B cell (primary cell): ENCODE data around the gene MRAS. TPM values are rescaled to one million over a fixed set of nuclear protein-coding genes. Genes with fewer than 3 reads are reported as not detected.

Experiments used
- ATAC-seq: fragments of 200-7000 bp; cut with Tn5 transposase; one replicate; pipeline ENCODE4 v1.10.0; 2021; ENCODE audit warnings: low read depth, mild to moderate bottlenecking, moderate number of reproducible peaks, moderate library complexity
- CTCF ChIA-PET: fragments of 350-600 bp; sonication (Branson Sonifier 250); formaldehyde crosslinking; loops from one replicate; lab custom pipeline; 2021; ENCODE audit warnings: antibody characterized with exemption, inconsistent platforms; lab: Charles Lee
- POLR2A ChIA-PET: fragments of 350-600 bp; sonication (Branson Sonifier 250); formaldehyde crosslinking; loops from one replicate; lab custom pipeline; 2021; ENCODE audit warnings: antibody characterized with exemption; lab: Charles Lee
- DNase-seq: peaks from one replicate; pipeline ENCODE4 v3.0.0; 2013
- H2AFZ ChIP-seq: 2 replicates; pipeline ENCODE4 v1.6.1; 2012; ENCODE audit warnings: mild to moderate bottlenecking, low read depth, low read length; ENCODE audit not compliant: insufficient read depth, poor library complexity, severe bottlenecking
- H3K27ac ChIP-seq, 2 donors: 1 replicate in 1 of 2; 2 replicates in 1 of 2; pipeline ENCODE4 v1.5.1; 2012 to 2013; ENCODE audit warnings: low read length in 2 of 2, mild to moderate bottlenecking in 2 of 2, moderate library complexity in 1 of 2
- H3K27me3 ChIP-seq, 4 experiments: fragments of 200-600 bp in 1 of 4; sonication (generic) in 1 of 4; replicated peaks in 1 of 4; 1 replicate in 2 of 4; 2 replicates in 2 of 4; pipeline versions ENCODE4 v1.6.1 to v1.7.0; 2013 to 2016; ENCODE audit warnings: low read length in 3 of 4, mild to moderate bottlenecking in 2 of 4, mixed read lengths in 1 of 4, moderate library complexity in 1 of 4; ENCODE audit not compliant: insufficient read depth in 4 of 4, control insufficient read depth in 3 of 4; ENCODE audit errors: control extremely low read depth in 1 of 4
- H3K36me3 ChIP-seq, 2 experiments: replicated peaks in 1 of 2; 1 replicate in 1 of 2; 2 replicates in 1 of 2; pipeline versions ENCODE4 v1.6.1 to v1.7.1; 2013; ENCODE audit warnings: low read length in 1 of 2; ENCODE audit not compliant: insufficient read depth in 2 of 2, control insufficient read depth in 1 of 2; ENCODE audit errors: control extremely low read depth in 1 of 2, extremely low read depth in 1 of 2
- H3K4me1 ChIP-seq, 2 donors: fragments of 200-600 bp in 1 of 2; sonication (generic) in 1 of 2; 1 replicate in 1 of 2; 2 replicates in 1 of 2; pipeline versions ENCODE4 v1.5.1 to v1.6.1; 2013 to 2017; ENCODE audit warnings: low read length in 2 of 2; ENCODE audit not compliant: control insufficient read depth in 2 of 2, insufficient read depth in 2 of 2
- H3K4me2 ChIP-seq: replicated peaks from 2 replicates; pipeline ENCODE3; 2012; ENCODE audit warnings: mild to moderate bottlenecking, low read depth, low read length; ENCODE audit not compliant: poor library complexity, severe bottlenecking
- H3K4me3 ChIP-seq, 5 experiments: fragments of 200-600 bp in 1 of 5; sonication (generic) in 1 of 5; 1 replicate in 3 of 5; 2 replicates in 2 of 5; pipeline versions ENCODE4 v1.5.1 to v1.7.0; 2011 to 2016; ENCODE audit warnings: low read length in 4 of 5, mild to moderate bottlenecking in 4 of 5, low read depth in 2 of 5, control low read depth in 1 of 5, moderate library complexity in 1 of 5; ENCODE audit not compliant: insufficient read depth in 1 of 5; ENCODE audit errors: control extremely low read depth in 1 of 5, extremely low read depth in 1 of 5
- H3K79me2 ChIP-seq: fragments of 200-600 bp; sonication (generic); one replicate; pipeline ENCODE4 v1.6.0; 2016; ENCODE audit warnings: low read length; ENCODE audit not compliant: control insufficient read depth, insufficient read depth
- H3K9ac ChIP-seq: fragments of 200-600 bp; sonication (generic); 2 replicates; pipeline ENCODE4 v1.6.1; 2017; ENCODE audit warnings: mild to moderate bottlenecking, low read length, moderate library complexity
- H3K9me3 ChIP-seq, 3 donors: one replicate each; pipeline versions ENCODE4 v1.6.1 to v1.7.1; 2013; ENCODE audit warnings: low read length in 2 of 3; ENCODE audit not compliant: control insufficient read depth in 2 of 3, insufficient read depth in 1 of 3; ENCODE audit errors: control extremely low read depth in 1 of 3
- H4K20me1 ChIP-seq: 2 replicates; pipeline ENCODE4 v1.6.0; 2012; ENCODE audit warnings: mild to moderate bottlenecking, low read length; ENCODE audit not compliant: insufficient read depth, control insufficient read depth, poor library complexity, severe bottlenecking
- H3K27ac Mint-ChIP-seq: one replicate; pipeline ENCODE4 v1.8.0; 2021; ENCODE audit warnings: mixed read lengths
- H3K27me3 Mint-ChIP-seq: one replicate; pipeline ENCODE4 v1.8.0; 2021; ENCODE audit warnings: mixed read lengths
- H3K4me1 Mint-ChIP-seq: one replicate; pipeline ENCODE4 v1.8.0; 2021; ENCODE audit warnings: mixed read lengths
- H3K4me3 Mint-ChIP-seq: one replicate; pipeline ENCODE4 v1.8.0; 2021; ENCODE audit warnings: mixed read lengths
- H3K9me3 Mint-ChIP-seq: one replicate; pipeline ENCODE4 v1.8.0; 2022; ENCODE audit warnings: mixed read lengths; ENCODE audit not compliant: insufficient read depth
- CTCF ChIP-seq: fragments of 200-600 bp; IDR thresholded peaks from one replicate; pipeline ENCODE4 v1.8.0; 2022; ENCODE audit warnings: antibody characterized with exemption, mild to moderate bottlenecking
- EZH2 ChIP-seq: IDR thresholded peaks from 2 replicates; pipeline ENCODE4 v1.6.1; 2012; ENCODE audit warnings: borderline replicate concordance, low read depth, mild to moderate bottlenecking, moderate library complexity, low read length; ENCODE audit not compliant: insufficient read depth, poor library complexity, severe bottlenecking
- WGBS: methylation state at CpG from one replicate; pipeline ENCODE4 v1.1.5; 2013; ENCODE audit warnings: missing lambda C conversion rate; ENCODE audit not compliant: insufficient coverage; 5-methylcytosine and 5-hydroxymethylcytosine counted together
- intact Hi-C: fragments of 100-400 bp; cut with micrococcal nuclease; formaldehyde crosslinking; loops from one replicate; pipeline ENCODE4 v1.10.0; 2022
- polyA plus RNA-seq: library from polyadenylated mRNA; depleted of rRNA; stranded (reverse); fragments of >200 nt; gene quantifications from 2 replicates; pipeline ENCODE4 v1.2.3, GENCODE V29; 2012
- total RNA-seq, 2 donors: library from RNA; stranded (reverse); fragments of 120-200 nt in 1 of 2; gene quantifications; 1 replicate in 1 of 2; 2 replicates in 1 of 2; pipeline versions ENCODE4 v1.2.3 to v1.2.4, GENCODE V29; 2013 to 2022

Gene MRAS
- total and polyA plus RNA-seq, 2 donors (not counting 1 experiment from before 2014, with no cell fraction given), result 0.03 to 0.22 TPM

GRCh38 chr3:138351916-138352550 is 3.7 kb downstream of the MRAS start:
- H2AFZ ChIP-seq, result no peak overlapping the region
- Mint-ChIP-seq H3K9me3 (peaks cover 2% of the 10 kb centered on the region), H3K27ac (no peak overlapping the region), H3K4me1 (peaks cover 11% of the 10 kb centered on the region), H3K27me3 (peaks cover 64% of the 10 kb centered on the region), H3K4me3 (no peak overlapping the region)
- ATAC-seq, result no peak
- H3K27ac ChIP-seq, result no peak overlapping the region
- no peak overlapping the region for H3K4me2 ChIP-seq
- H3K4me3 ChIP-seq, result no peak overlapping the region
- TF ChIP-seq EZH2 (no peak), CTCF (no peak)
- no peaks in the 10 kb centered on the region for H3K36me3 ChIP-seq
- H3K9ac ChIP-seq, result no peak overlapping the region
- WGBS, result 98% methylated on average over 5 of the region's 5 CpGs
- POLR2A ChIA-PET, result no interaction called here
- CTCF ChIA-PET, result no interaction called here
- H4K20me1 ChIP-seq, result no peaks in the 10 kb centered on the region
- no peak for DNase-seq
- H3K79me2 ChIP-seq, result no peaks in the 10 kb centered on the region
- peaks cover 0 to 3% (median 2%) of the 10 kb centered on the region in 3 donors for H3K9me3 ChIP-seq
- intact Hi-C loops, result no loop called here
- peaks cover 6 to 9% of the 10 kb centered on the region in 2 donors for H3K4me1 ChIP-seq
- peaks cover 0 to 45% (median 12%) of the 10 kb centered on the region in 4 experiments for H3K27me3 ChIP-seq

DNA sequence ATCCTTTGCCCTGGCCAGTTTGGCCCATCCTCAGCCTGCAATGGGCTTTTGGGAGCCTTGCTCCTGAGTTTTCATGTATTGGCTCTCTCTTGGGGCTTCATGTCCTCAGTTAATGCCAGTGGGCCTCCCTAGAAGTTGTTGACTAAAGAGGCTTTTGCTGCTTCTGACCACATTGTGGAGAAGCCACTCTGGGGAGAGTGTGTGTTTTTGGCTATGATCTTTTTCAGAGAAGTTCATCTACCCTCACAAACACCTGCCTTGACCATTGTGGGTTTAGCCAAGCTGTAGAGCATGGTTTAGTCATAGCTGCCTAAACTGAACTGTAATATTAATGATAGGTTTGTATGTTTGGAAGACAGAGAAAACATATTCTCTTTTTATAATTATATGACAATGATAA is 6.0 kb downstream of the MRAS start:
- ChIA-PET CTCF (interaction anchor here (0.6 kb wide), 1 partner anchor 162 kb away, joined by 3 read pairs; no protein-coding TSS in a partner anchor), POLR2A (no interaction called here)
- Mint-ChIP-seq H3K27ac (no peak overlapping the region), H3K27me3 (peaks cover 70% of the 10 kb centered on the region), H3K4me3 (no peak overlapping the region), H3K9me3 (no peaks in the 10 kb centered on the region), H3K4me1 (no peaks in the 10 kb centered on the region)
- no peaks in the 10 kb centered on the region for H3K36me3 ChIP-seq
- intact Hi-C loops, result no loop called here
- no peak for ATAC-seq
- no peaks in the 10 kb centered on the region for H3K9me3 ChIP-seq
- H3K27ac ChIP-seq, result no peak overlapping the region
- no peaks in the 10 kb centered on the region for H4K20me1 ChIP-seq
- H3K4me2 ChIP-seq, result no peak overlapping the region
- H3K4me3 ChIP-seq, result no peak overlapping the region
- no peak overlapping the region for H3K9ac ChIP-seq
- DNase-seq, result no peak
- H3K4me1 ChIP-seq, result no peaks in the 10 kb centered on the region
- H2AFZ ChIP-seq, result no peak overlapping the region
- H3K79me2 ChIP-seq, result no peaks in the 10 kb centered on the region
- H3K27me3 ChIP-seq, result peaks cover 0 to 37% (median 7%) of the 10 kb centered on the region in 4 experiments
- TF ChIP-seq CTCF, result no peak
- no peak for TF ChIP-seq EZH2
